ENCODE data around the gene ITGAE.

DNA sequence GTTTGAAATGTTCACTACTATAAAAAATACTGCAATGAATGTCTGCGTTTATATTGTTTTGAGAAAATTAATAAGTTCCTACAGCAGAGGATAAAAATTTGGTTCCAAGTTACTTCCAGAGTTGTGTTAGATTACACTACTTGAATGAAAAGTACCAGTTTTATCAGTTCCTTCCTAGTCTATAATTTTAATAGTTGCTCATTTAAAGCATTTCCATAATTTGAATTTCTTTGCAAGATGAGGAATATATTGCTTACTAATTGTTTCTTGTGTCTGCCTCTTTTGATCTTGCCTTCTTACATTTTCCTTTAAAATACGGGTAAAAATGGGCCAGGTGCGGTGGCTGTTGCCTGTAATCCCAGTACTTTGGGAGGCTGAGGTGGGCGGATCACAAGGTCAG is 128.4 kb downstream of the ITGAE start:
- TF ChIP-seq, protein P1, sequence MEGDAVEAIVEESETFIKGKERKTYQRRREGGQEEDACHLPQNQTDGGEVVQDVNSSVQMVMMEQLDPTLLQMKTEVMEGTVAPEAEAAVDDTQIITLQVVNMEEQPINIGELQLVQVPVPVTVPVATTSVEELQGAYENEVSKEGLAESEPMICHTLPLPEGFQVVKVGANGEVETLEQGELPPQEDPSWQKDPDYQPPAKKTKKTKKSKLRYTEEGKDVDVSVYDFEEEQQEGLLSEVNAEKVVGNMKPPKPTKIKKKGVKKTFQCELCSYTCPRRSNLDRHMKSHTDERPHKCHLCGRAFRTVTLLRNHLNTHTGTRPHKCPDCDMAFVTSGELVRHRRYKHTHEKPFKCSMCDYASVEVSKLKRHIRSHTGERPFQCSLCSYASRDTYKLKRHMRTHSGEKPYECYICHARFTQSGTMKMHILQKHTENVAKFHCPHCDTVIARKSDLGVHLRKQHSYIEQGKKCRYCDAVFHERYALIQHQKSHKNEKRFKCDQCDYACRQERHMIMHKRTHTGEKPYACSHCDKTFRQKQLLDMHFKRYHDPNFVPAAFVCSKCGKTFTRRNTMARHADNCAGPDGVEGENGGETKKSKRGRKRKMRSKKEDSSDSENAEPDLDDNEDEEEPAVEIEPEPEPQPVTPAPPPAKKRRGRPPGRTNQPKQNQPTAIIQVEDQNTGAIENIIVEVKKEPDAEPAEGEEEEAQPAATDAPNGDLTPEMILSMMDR (IDR thresholded peaks at IDR 0.05): no peak
- TF ChIP-seq EZH2 (IDR thresholded peaks at IDR 0.05) (no peak), EZH2phosphoT487 (IDR thresholded peaks at IDR 0.05) (no peak)
